Spleen (tissue), 7 donors: ENCODE data around the gene AKAP9.

ENCODE experiments used
- CTCF ChIP-seq, 11 experiments: fragments of 200-600 bp in 7 of 11; fragments of 450-650 bp in 4 of 11; sonication (generic) in 4 of 11; IDR thresholded peaks in 8 of 11; conservative IDR thresholded peaks in 3 of 11; 1 replicate in 7 of 11; 2 replicates in 4 of 11; pipeline versions ENCODE4 v1.4.0 to v1.8.0; 2016 to 2021; ENCODE audit warnings: antibody characterized with exemption in 11 of 11, inconsistent platforms in 4 of 11, mild to moderate bottlenecking in 1 of 11
- POLR2A ChIP-seq, 3 donors: fragments of 450-650 bp; IDR thresholded peaks; one replicate each; pipeline ENCODE4 v1.5.1; 2017; ENCODE audit warnings: antibody characterized with exemption in 3 of 3, mild to moderate bottlenecking in 1 of 3
- donor health status: DM: no; HTN: no; CAD: no; lungs with moderate emphysema.
- donor health status: DM: no; HTN: no; CAD: no.
- donor health status: DM: no; HTN: no; CAD: no.

- no peak for TF ChIP-seq CTCF (IDR thresholded peaks at IDR 0.05 in 8 of 11, conservative IDR thresholded peaks at IDR 0.05 in 3 of 11)
- no peak for TF ChIP-seq POLR2A (IDR thresholded peaks at IDR 0.05)
Observed at GRCh38 chr7:92043637-92044036, 103.0 kb downstream of the AKAP9 start.
